Mucosa of stomach (tissue), 1 donor: ENCODE measurements around the gene THRSP.
A peak's percentile ranks its signal among the peaks of the same experiment; 100 is the strongest.
"Not testable (repeated sequence)": the region's sequence is repeated elsewhere in the genome, so short reads cannot be mapped to it uniquely, and the experiment has no call there.

Experiments
- H3K27me3 ChIP-seq: one replicate; pipeline ENCODE4 v1.7.0; 2013; ENCODE audit warnings: mild to moderate bottlenecking, low read length; ENCODE audit not compliant: control insufficient read depth, insufficient read depth
- H3K36me3 ChIP-seq: one replicate; pipeline ENCODE4 v1.7.0; 2013; ENCODE audit warnings: low read length; ENCODE audit not compliant: control insufficient read depth, insufficient read depth
- H3K4me1 ChIP-seq: one replicate; pipeline ENCODE4 v1.7.0; 2013; ENCODE audit warnings: mild to moderate bottlenecking, low read length; ENCODE audit not compliant: control insufficient read depth, insufficient read depth
- H3K4me3 ChIP-seq: one replicate; pipeline ENCODE4 v1.7.0; 2013; ENCODE audit warnings: low read length
- H3K9ac ChIP-seq: one replicate; pipeline ENCODE4 v1.7.0; 2013; ENCODE audit warnings: mild to moderate bottlenecking, low read length, moderate library complexity
- H3K9me3 ChIP-seq: one replicate; pipeline ENCODE4 v1.7.0; 2013; ENCODE audit warnings: mild to moderate bottlenecking, low read length, moderate library complexity; ENCODE audit not compliant: control insufficient read depth
- donor health status: Pancreatic carcinoma.

THRSP gene

DNA sequence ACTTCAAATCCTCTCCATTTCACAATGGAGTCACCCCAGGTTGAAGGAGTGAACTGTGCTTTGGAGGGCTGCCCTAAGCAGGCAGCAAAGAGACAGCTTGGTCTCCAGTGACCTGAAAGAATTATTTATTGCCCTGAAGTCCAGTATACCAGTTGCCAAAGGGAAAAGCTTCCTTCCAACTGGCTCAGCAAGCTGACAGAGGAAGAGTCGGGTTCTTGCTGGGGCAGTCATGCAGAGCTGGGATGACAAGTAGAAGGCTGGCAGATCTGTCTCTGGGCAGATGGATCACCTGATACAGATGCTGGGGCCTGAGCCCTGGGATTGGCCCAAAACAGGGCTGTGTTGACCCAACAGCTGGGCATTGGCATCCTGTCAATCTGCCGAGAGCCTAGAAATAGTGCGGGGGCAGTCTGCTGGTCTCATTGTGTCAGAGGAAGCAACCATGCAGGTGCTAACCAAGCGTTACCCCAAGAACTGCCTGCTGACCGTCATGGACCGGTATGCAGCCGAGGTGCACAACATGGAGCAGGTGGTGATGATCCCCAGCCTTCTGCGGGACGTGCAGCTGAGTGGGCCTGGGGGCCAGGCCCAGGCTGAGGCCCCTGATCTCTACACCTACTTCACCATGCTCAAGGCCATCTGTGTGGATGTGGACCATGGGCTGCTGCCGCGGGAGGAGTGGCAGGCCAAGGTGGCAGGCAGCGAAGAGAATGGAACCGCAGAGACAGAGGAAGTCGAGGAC, at the start of gene THRSP:
Gene THRSP, plus strand, starts transcription at position 422 of the 742 bp plus-strand sequence. Its CDS starts 21 bp downstream, at position 443.
- Histone ChIP-seq H3K9me3 (no peaks in the 10 kb centered on the region), H3K4me1 (no peaks in the 10 kb centered on the region), H3K27me3 (no peaks in the 10 kb centered on the region), H3K9ac (no peak within 1 kb of the TSS), H3K4me3 (no peak within 1 kb of the TSS), H3K36me3 (no peaks in the 10 kb centered on the region)

DNA sequence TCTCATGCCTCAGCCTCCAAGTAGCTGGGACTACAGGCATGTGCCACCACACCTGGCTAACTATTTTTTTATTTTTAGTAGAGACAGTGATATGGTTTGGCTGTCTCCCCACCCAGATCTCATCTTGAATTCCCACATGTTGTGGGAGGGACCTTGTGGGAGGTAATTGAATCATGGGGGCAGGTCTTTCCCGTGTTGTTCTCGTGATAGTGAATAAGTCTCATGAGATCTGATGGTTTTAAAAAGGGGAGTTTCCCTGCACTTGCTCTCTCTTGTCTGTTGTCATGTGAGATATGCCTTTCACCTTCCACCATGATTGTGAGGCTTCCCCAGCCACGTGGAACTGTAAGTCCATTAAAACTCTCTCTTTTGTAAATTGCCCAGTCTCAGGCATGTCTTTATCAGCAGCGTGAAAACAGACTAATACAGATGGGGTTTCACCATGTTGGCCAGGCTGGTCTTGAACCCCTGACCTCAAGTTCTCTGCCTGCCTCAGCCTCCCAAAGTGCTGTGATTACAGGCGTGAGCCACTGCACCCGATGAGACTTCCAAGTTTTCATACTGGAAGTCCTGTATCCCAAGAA, 48.6 kb upstream of the THRSP start:
- H3K4me1 ChIP-seq, H3K9me3 ChIP-seq, H3K36me3 ChIP-seq, H3K4me3 ChIP-seq, H3K27me3 ChIP-seq, H3K9ac ChIP-seq: not testable (repeated sequence)

DNA sequence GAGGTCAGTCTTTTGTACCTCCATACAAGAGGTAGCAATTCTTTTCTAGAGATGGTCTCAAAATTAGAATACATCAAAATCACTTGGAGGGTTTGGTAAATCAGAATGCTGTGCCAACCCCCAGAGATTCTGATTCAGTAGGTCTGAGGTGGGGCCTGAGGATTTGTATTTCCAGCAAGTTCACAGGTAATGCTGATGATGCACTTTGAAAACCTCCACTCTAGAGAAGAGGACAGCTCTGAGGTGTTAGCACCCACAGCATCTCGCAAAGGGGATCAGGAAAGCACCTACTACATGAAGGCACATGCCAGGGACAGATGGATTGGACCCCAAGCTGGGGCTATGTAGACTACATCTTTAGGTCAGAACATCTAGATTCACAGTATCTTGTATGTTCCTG, 47.8 kb upstream of the THRSP start:
- Histone ChIP-seq H3K9ac (no peak overlapping the region), H3K36me3 (no peaks in the 10 kb centered on the region), H3K27me3 (no peaks in the 10 kb centered on the region), H3K4me3 (no peak overlapping the region), H3K9me3 (no peaks in the 10 kb centered on the region), H3K4me1 (peaks cover 14% of the 10 kb centered on the region)

GRCh38 chr11:78019808-78020207, 43.9 kb upstream of the THRSP start:
- no peaks in the 10 kb centered on the region for H3K9me3 ChIP-seq
- H3K4me3 ChIP-seq: no peak overlapping the region
- no peak overlapping the region for H3K9ac ChIP-seq
- H3K27me3 ChIP-seq: no peaks in the 10 kb centered on the region
- H3K36me3 ChIP-seq: no peaks in the 10 kb centered on the region
- peaks cover 21% of the 10 kb centered on the region for H3K4me1 ChIP-seq

DNA sequence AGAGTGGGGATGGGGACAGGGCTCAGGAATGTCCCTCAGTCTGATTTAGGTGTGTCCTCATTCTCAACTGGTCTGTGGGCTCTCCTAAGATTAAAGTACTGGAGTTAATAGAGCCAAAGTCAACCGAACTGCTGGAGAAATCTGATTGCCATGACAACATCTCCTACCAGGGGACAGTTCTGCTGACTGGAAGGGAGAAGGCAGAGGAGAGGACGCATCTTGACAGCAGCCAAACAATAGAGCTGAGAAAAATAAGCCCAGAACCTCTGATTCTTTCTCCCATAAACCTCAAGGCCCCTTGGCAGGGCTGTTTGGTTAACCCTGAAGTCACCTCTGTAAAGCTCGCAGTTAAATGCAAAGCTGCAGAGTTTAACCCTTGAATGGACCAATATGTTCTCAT, 43.4 kb upstream of the THRSP start:
- H3K9ac ChIP-seq: no peak overlapping the region
- no peaks in the 10 kb centered on the region for H3K36me3 ChIP-seq
- H3K4me3 ChIP-seq: no peak overlapping the region
- peaks cover 21% of the 10 kb centered on the region for H3K4me1 ChIP-seq
- H3K9me3 ChIP-seq: no peaks in the 10 kb centered on the region
- no peaks in the 10 kb centered on the region for H3K27me3 ChIP-seq

DNA sequence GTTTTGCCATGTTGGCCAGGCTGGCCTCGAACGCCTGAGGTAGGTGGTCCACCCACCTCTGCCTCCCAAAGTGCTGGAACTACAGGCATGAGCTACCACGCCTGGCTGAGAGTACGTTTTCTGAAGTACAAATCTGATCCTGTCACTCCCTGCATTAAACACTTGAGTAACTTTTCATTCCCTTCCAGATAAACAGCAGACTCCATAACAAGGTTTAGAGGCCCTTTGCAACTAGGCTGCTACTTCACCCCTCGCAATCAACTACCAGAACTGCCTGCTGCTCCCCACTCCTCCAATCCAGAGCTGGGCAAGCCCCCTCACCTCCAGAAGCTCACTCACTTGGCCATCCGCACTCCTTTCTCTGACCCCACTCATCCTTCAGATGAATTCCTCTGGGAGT, 42.0 kb upstream of the THRSP start:
- Histone ChIP-seq H3K27me3 (no peaks in the 10 kb centered on the region), H3K4me3 (peak overlapping the region; percentile 48), H3K9ac (peak overlapping the region; percentile 86)

GRCh38 chr11:78022397-78023396, 41.0 kb upstream of the THRSP start, which contains the start of gene KCTD14:
Gene KCTD14 (minus strand): TSS chr11:78023276. CDS start chr11:78023249, 27 bp downstream.
- Histone ChIP-seq H3K36me3 (no peaks in the 10 kb centered on the region), H3K4me1 (peaks cover 21% of the 10 kb centered on the region), H3K27me3 (no peaks in the 10 kb centered on the region), H3K9me3 (no peaks in the 10 kb centered on the region), H3K9ac (peak within 1 kb of the TSS; percentile 86), H3K4me3 (peak within 1 kb of the TSS; percentile 48)

More for the DNA sequence above, 42.0 kb upstream of the THRSP start:
- Histone ChIP-seq H3K36me3 (no peaks in the 10 kb centered on the region), H3K4me1 (peaks cover 21% of the 10 kb centered on the region), H3K9me3 (no peaks in the 10 kb centered on the region)

DNA sequence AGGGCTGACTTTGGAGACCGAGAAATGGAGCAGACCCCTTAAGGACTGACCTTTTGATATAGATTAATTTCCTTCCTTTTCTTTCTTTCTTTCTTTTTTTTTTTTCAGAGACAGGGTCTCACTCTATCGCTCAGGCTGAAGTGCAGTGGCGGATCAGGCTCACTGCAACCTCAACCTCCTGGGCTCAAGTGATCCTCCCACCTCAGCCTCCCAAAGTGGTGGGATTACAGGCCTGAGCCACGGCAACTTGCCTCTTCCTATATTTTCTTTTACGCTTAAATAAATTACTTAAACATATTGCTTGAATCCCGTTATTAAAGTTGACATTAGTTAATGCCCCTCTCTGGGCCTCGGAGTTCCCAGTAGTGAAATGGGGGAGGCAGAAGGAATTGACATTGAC, 40.2 kb upstream of the THRSP start:
- no peaks in the 10 kb centered on the region for H3K36me3 ChIP-seq
- peak overlapping the region; percentile 86 for H3K9ac ChIP-seq

DNA sequence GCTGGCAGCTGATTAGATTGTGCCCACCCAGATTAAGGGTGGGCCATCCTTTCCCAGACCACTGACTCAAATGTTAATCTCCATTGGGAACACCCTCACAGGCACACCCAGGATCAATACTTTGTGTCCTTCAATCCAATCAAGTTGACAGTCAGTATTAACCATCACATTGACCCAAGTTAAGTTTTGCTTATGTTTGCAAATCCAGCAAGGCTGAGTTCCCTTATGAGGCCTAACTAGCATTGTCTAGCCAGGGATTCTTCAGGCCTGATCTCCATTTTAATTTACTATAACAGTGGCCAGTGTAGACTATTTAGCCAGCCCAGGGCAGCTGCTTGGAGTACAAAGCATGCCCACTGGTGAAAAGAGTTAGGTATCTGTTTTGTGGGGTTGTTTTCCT, 38.3 kb upstream of the THRSP start:
- Histone ChIP-seq H3K4me1 (peaks cover 18% of the 10 kb centered on the region), H3K27me3 (no peaks in the 10 kb centered on the region), H3K4me3 (no peak overlapping the region), H3K9ac (no peak overlapping the region), H3K36me3 (no peaks in the 10 kb centered on the region), H3K9me3 (no peaks in the 10 kb centered on the region)

More for the DNA sequence above, 40.2 kb upstream of the THRSP start:
- H3K4me3 ChIP-seq: peak overlapping the region; percentile 48
- H3K27me3 ChIP-seq: no peaks in the 10 kb centered on the region
- no peaks in the 10 kb centered on the region for H3K9me3 ChIP-seq
- peaks cover 21% of the 10 kb centered on the region for H3K4me1 ChIP-seq

DNA sequence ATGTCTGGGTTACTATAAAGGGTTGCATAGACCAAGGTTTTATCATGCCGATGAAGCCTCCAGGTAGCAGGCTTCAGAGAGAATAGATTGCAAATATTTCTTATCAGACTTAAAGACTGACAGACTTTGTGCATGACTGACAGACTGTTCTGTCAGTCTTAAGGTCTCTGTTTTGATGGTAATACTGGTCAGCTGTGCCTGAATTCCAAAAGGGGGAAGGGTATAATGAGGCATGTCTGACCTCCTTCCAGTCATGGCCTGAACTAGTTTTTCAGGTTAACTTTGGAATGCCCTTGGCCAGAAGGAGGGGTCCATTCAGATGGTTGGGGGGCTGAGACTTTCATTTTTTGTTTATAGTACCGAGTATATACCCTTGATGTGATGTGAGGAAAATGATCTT, 35.9 kb upstream of the THRSP start:
- no peak overlapping the region for H3K9ac ChIP-seq
- H3K9me3 ChIP-seq: no peaks in the 10 kb centered on the region
- no peaks in the 10 kb centered on the region for H3K27me3 ChIP-seq
- no peak overlapping the region for H3K4me3 ChIP-seq
- no peaks in the 10 kb centered on the region for H3K36me3 ChIP-seq
- H3K4me1 ChIP-seq: peaks cover 29% of the 10 kb centered on the region

- not testable (repeated sequence) for H3K27me3 ChIP-seq, H3K9ac ChIP-seq, H3K4me3 ChIP-seq, H3K9me3 ChIP-seq, H3K36me3 ChIP-seq
- H3K4me1 ChIP-seq: peaks cover 26% of the 10 kb centered on the region
Measured at GRCh38 chr11:78028423-78028822, 35.2 kb upstream of the THRSP start.
